Cerebellar cortex (tissue), 1 donor: ENCODE results near the gene KCTD18.

Experiments used
- DNase-seq: peaks from one replicate; pipeline ENCODE4 v3.0.0-alpha.2; 2015; ENCODE audit warnings: low spot score

KCTD18 gene

GRCh38 chr2:200509612-200510433 is at the start of gene KCTD18:
TSS of gene KCTD18 (minus strand) at chr2:200510068. CDS start at chr2:200507016, 3,052 bp downstream.
- peak; percentile 84 for DNase-seq

GRCh38 chr2:200540793-200541192 is 30.9 kb upstream of the KCTD18 start:
- DNase-seq: no peak

GRCh38 chr2:200538139-200538538 is 28.3 kb upstream of the KCTD18 start:
- DNase-seq: no peak

GRCh38 chr2:200534572-200534971 is 24.7 kb upstream of the KCTD18 start:
- DNase-seq: no peak

GRCh38 chr2:200533754-200534153 is 23.9 kb upstream of the KCTD18 start:
- DNase-seq: no peak

- DNase-seq: no peak
Observed at GRCh38 chr2:200528228-200528627, 18.4 kb upstream of the KCTD18 start.

GRCh38 chr2:200525882-200526651 is 16.2 kb upstream of the KCTD18 start, which contains the start of gene SGO2:
TSS of gene SGO2 (plus strand) at chr2:200526207. CDS start at chr2:200532976, 6,769 bp downstream.
- peak; percentile 97 for DNase-seq

GRCh38 chr2:200525551-200525881 is 15.6 kb upstream of the KCTD18 start:
- DNase-seq: no peak

GRCh38 chr2:200525066-200525465 is 15.2 kb upstream of the KCTD18 start:
- no peak for DNase-seq

- DNase-seq: no peak
Observed at GRCh38 chr2:200523604-200524003, 13.7 kb upstream of the KCTD18 start.

- no peak for DNase-seq
Observed at GRCh38 chr2:200523158-200523557, 13.3 kb upstream of the KCTD18 start.

GRCh38 chr2:200515155-200515554 is 5.3 kb upstream of the KCTD18 start:
- no peak for DNase-seq

GRCh38 chr2:200509235-200509611 is 645 bp downstream of the KCTD18 start:
- DNase-seq: peak; percentile 19

GRCh38 chr2:200507179-200507578 is 2.7 kb downstream of the KCTD18 start:
- DNase-seq: no peak

- DNase-seq: no peak
Observed at GRCh38 chr2:200506679-200507078, 3.2 kb downstream of the KCTD18 start.

GRCh38 chr2:200502196-200502595 is 7.7 kb downstream of the KCTD18 start:
- DNase-seq: no peak

- DNase-seq: no peak
Observed at GRCh38 chr2:200498402-200499162, 11.3 kb downstream of the KCTD18 start.

- DNase-seq: no peak
Observed at GRCh38 chr2:200496696-200497095, 13.2 kb downstream of the KCTD18 start.

- DNase-seq: no peak
Observed at GRCh38 chr2:200494048-200494447, 15.8 kb downstream of the KCTD18 start.

GRCh38 chr2:200492656-200493055 is 17.2 kb downstream of the KCTD18 start:
- no peak for DNase-seq

GRCh38 chr2:200490001-200490400 is 19.9 kb downstream of the KCTD18 start:
- DNase-seq: no peak

- no peak for DNase-seq
Observed at GRCh38 chr2:200488169-200488568, 21.7 kb downstream of the KCTD18 start.

GRCh38 chr2:200486529-200486928 is 23.3 kb downstream of the KCTD18 start:
- DNase-seq: no peak
